ENCODE measurements around the gene SUN1.

SUN1 gene

GRCh38 chr7:816751-817671 is 15.3 kb upstream of the SUN1 start:
- Mint-ChIP-seq H3K4me1 (peaks cover 64% of the 10 kb centered on the region), H3K4me3 (peak overlapping the region; percentile 92), H3K36me3 (ENCODE audit: low read depth) (peaks cover 31% of the 10 kb centered on the region), H3K27me3 (ENCODE audit: low read depth, poor library complexity) (peaks cover 3% of the 10 kb centered on the region), H3K27ac (no peak overlapping the region), H3K9me3 (peaks cover 17% of the 10 kb centered on the region)
- TF ChIP-seq CTCF (IDR thresholded peaks at IDR 0.05), result no peak
- DNase-seq, result peak; percentile 59

- H3K27ac Mint-ChIP-seq, result no peak overlapping the region
- peaks cover 67% of the 10 kb centered on the region for H3K4me1 Mint-ChIP-seq
- H3K36me3 Mint-ChIP-seq (ENCODE audit: low read depth), result peaks cover 40% of the 10 kb centered on the region
- peaks cover 4% of the 10 kb centered on the region for H3K27me3 Mint-ChIP-seq (ENCODE audit: low read depth, poor library complexity)
- peak overlapping the region; percentile 92 for H3K4me3 Mint-ChIP-seq
- H3K9me3 Mint-ChIP-seq, result peaks cover 16% of the 10 kb centered on the region
- no peak for DNase-seq
- TF ChIP-seq CTCF (IDR thresholded peaks at IDR 0.05), result no peak
These were observed 14.1 kb upstream of the SUN1 start for GRCh38 chr7:818031-818699.

GRCh38 chr7:820341-820740 is 11.9 kb upstream of the SUN1 start:
- Mint-ChIP-seq H3K4me1 (peaks cover 66% of the 10 kb centered on the region), H3K4me3 (no peak overlapping the region), H3K27me3 (ENCODE audit: low read depth, poor library complexity) (peaks cover 3% of the 10 kb centered on the region), H3K27ac (no peak overlapping the region), H3K9me3 (peaks cover 16% of the 10 kb centered on the region), H3K36me3 (ENCODE audit: low read depth) (peaks cover 54% of the 10 kb centered on the region)
- DNase-seq, result no peak
- no peak for TF ChIP-seq CTCF (IDR thresholded peaks at IDR 0.05)

- H3K9me3 Mint-ChIP-seq, result peaks cover 16% of the 10 kb centered on the region
- peaks cover 68% of the 10 kb centered on the region for H3K36me3 Mint-ChIP-seq (ENCODE audit: low read depth)
- peak overlapping the region; percentile 82 for H3K27ac Mint-ChIP-seq
- no peak for TF ChIP-seq CTCF (IDR thresholded peaks at IDR 0.05)
- no peak overlapping the region for H3K4me3 Mint-ChIP-seq
- no peak for DNase-seq
- H3K27me3 Mint-ChIP-seq (ENCODE audit: low read depth, poor library complexity), result peaks cover 3% of the 10 kb centered on the region
- peaks cover 75% of the 10 kb centered on the region for H3K4me1 Mint-ChIP-seq
These were observed 10.6 kb upstream of the SUN1 start for GRCh38 chr7:821688-822087.

GRCh38 chr7:822692-823276 is 9.5 kb upstream of the SUN1 start:
- peaks cover 3% of the 10 kb centered on the region for H3K27me3 Mint-ChIP-seq (ENCODE audit: low read depth, poor library complexity)
- peaks cover 16% of the 10 kb centered on the region for H3K9me3 Mint-ChIP-seq
- peaks cover 70% of the 10 kb centered on the region for H3K4me1 Mint-ChIP-seq
- H3K4me3 Mint-ChIP-seq, result no peak overlapping the region
- no peak for TF ChIP-seq CTCF (IDR thresholded peaks at IDR 0.05)
- peak overlapping the region; percentile 68 for H3K27ac Mint-ChIP-seq
- DNase-seq, result no peak
- H3K36me3 Mint-ChIP-seq (ENCODE audit: low read depth), result peaks cover 75% of the 10 kb centered on the region

Data from nephron progenitor cell (in vitro differentiated cells).